Transverse colon (tissue), 4 donors: ENCODE results near the gene SPATA22.

Experiments used
- CTCF ChIP-seq, 5 experiments: fragments of 200-600 bp in 3 of 5; fragments of 450-650 bp in 2 of 5; sonication (generic) in 3 of 5; IDR thresholded peaks; 1 replicate in 2 of 5; 2 replicates in 3 of 5; pipeline ENCODE4 v1.5.1; 2016 to 2017; ENCODE audit warnings: antibody characterized with exemption in 5 of 5, inconsistent platforms in 3 of 5, mild to moderate bottlenecking in 2 of 5, moderate library complexity in 1 of 5
- EP300 ChIP-seq: sonication (generic); formaldehyde crosslinking; IDR thresholded peaks from one replicate; pipeline ENCODE4 v1.6.1; 2017; ENCODE audit warnings: antibody characterized with exemption, low read depth
- POLR2A ChIP-seq: fragments of 450-650 bp; IDR thresholded peaks from one replicate; pipeline ENCODE4 v1.6.1; 2016; ENCODE audit warnings: antibody characterized with exemption, mild to moderate bottlenecking, moderate library complexity
- POLR2AphosphoS5 ChIP-seq, 3 donors: sonication (generic); formaldehyde crosslinking; IDR thresholded peaks; one replicate each; pipeline ENCODE4 v1.6.1; 2016; ENCODE audit warnings: antibody characterized with exemption in 3 of 3

DNA sequence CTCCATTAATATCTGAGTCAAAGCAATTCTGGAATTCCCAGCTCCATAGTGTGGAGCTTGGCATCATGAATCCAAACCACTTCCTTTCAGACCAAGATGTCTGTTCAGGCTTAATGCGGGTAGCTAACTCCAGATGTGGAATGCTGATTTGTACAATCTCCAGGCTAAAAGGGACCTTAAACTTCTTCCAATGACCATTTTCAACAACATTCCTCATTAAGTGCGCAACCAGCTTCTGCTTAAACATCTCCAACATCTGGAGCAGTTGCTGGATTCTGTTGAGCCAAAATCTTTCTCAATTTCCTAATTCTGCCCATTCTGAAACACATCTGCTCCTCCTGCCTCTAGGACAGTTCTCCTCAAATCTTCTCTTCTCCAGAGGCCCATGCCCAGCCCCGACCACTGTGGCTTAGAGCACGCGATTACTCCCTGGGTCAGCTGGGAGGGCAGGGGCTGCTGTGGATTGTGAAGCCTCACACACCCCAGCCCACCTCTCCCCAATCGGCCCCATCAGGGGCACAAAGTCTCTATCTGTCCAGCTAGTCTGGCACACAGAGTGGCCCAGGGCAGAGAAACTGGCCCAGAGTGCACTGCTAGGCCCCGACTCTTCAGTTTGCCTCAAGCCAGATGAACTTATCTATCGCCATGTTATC lies 40.4 kb upstream of the SPATA22 start:
- TF ChIP-seq CTCF (IDR thresholded peaks at IDR 0.05) (no peak), POLR2A (no peak), POLR2AphosphoS5 (IDR thresholded peaks at IDR 0.05) (no peak), EP300 (no peak)
